NCI-H526 (cell line): ENCODE results near the gene TMX3.
A peak's percentile ranks its signal among the peaks of the same experiment; 100 is the strongest.

Source experiments
- DNase-seq, 2 experiments: peaks; one replicate each; lab custom pipeline; 2025; lab: John Stamatoyannopoulos, UW

The TMX3 gene

GRCh38 chr18:68714712-68715496, at the start of gene TMX3:
Gene TMX3 (minus strand): TSS chr18:68715108. CDS start chr18:68714981, 127 bp downstream.
- DNase-seq: peak; percentile 90 to 98

GRCh38 chr18:68764016-68764415, 49.1 kb upstream of the TMX3 start:
- no peak for DNase-seq

- DNase-seq: no peak
Observed at GRCh38 chr18:68763083-68763482, 48.2 kb upstream of the TMX3 start.

- DNase-seq: no peak
Observed at GRCh38 chr18:68759308-68759707, 44.4 kb upstream of the TMX3 start.

GRCh38 chr18:68757126-68757525, 42.2 kb upstream of the TMX3 start:
- no peak for DNase-seq

GRCh38 chr18:68742206-68742605, 27.3 kb upstream of the TMX3 start:
- DNase-seq: no peak

GRCh38 chr18:68740966-68741365, 26.1 kb upstream of the TMX3 start:
- DNase-seq: no peak

GRCh38 chr18:68739462-68739861, 24.6 kb upstream of the TMX3 start:
- no peak for DNase-seq

GRCh38 chr18:68738564-68738963, 23.7 kb upstream of the TMX3 start:
- DNase-seq: no peak

GRCh38 chr18:68735483-68736343, 20.8 kb upstream of the TMX3 start:
- peak; percentile 13 to 61 for DNase-seq

GRCh38 chr18:68734308-68734707, 19.4 kb upstream of the TMX3 start:
- DNase-seq: no peak

- peak in 1 of 2 experiments; percentile 20 for DNase-seq
Observed at GRCh38 chr18:68733707-68734106, 18.8 kb upstream of the TMX3 start.

- DNase-seq: no peak
Observed at GRCh38 chr18:68728081-68728700, 13.3 kb upstream of the TMX3 start.

GRCh38 chr18:68727506-68727905, 12.6 kb upstream of the TMX3 start:
- no peak for DNase-seq

GRCh38 chr18:68725346-68725745, 10.4 kb upstream of the TMX3 start:
- no peak for DNase-seq

GRCh38 chr18:68724021-68724420, 9.1 kb upstream of the TMX3 start:
- DNase-seq: no peak

- DNase-seq: no peak
Observed at GRCh38 chr18:68723539-68723938, 8.6 kb upstream of the TMX3 start.

GRCh38 chr18:68722821-68723220, 7.9 kb upstream of the TMX3 start:
- DNase-seq: no peak

GRCh38 chr18:68721681-68722583, 7.0 kb upstream of the TMX3 start:
- DNase-seq: no peak

GRCh38 chr18:68714366-68714711, 569 bp downstream of the TMX3 start:
- peak in 1 of 2 experiments; percentile 63 for DNase-seq

- no peak for DNase-seq
Observed at GRCh38 chr18:68713796-68714195, 1.1 kb downstream of the TMX3 start.

GRCh38 chr18:68713131-68713530, 1.8 kb downstream of the TMX3 start:
- DNase-seq: peak; percentile 13 to 48
